MM.1S (cell line): ENCODE data around the gene CCL2.

Experiments used
- EZH2 ChIP-seq: fragments of 300-600 bp; sonication (generic); optimal IDR thresholded peaks from 2 replicates; pipeline ENCODE3; 2017; ENCODE audit warnings: low read depth, mild to moderate bottlenecking, antibody characterized with exemption, low read length, mixed read lengths
- EZH2phosphoT487 ChIP-seq: fragments of 300-600 bp; sonication (generic); IDR thresholded peaks from 2 replicates; pipeline ENCODE4 v1.6.1; 2018; ENCODE audit warnings: antibody characterized with exemption, low read length
- TF ChIP-seq, protein P1 (sequence below): fragments of 300-600 bp; sonication (generic); IDR thresholded peaks from 2 replicates; pipeline ENCODE4 v1.5.1; 2016; ENCODE audit warnings: antibody characterized with exemption, low read length, mixed read lengths

DNA sequence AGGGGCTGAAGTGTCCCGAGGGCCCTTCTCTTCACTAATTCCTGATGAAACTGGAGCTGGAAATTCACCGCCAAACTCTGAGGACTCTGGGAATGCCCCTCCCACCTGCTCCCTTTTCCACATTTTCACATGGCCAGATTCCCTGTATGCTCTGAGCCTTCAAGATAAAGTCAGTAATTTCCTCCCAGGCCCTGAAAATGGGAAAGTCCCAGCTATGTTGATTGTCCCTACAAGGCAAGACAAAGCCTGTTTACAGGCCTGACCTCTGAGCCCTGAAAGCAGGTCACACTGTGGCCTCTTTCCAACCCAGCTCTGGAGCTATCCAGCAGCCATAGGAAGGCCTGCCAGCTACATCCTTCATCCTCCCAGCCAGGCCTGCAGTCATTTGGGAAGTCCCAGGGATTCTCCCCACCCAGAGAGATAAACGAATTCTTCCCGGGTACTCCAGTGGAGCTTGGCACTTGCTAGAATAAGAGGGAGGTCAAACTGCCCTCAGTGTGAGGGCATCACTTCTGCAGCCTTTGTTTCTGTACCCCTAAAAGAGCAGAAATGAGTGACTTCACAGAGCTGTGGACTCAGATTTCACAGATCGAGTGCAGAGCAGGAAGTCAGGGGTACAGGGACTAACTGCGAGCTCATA lies 19.6 kb upstream of the CCL2 start:
- TF ChIP-seq, protein P1, sequence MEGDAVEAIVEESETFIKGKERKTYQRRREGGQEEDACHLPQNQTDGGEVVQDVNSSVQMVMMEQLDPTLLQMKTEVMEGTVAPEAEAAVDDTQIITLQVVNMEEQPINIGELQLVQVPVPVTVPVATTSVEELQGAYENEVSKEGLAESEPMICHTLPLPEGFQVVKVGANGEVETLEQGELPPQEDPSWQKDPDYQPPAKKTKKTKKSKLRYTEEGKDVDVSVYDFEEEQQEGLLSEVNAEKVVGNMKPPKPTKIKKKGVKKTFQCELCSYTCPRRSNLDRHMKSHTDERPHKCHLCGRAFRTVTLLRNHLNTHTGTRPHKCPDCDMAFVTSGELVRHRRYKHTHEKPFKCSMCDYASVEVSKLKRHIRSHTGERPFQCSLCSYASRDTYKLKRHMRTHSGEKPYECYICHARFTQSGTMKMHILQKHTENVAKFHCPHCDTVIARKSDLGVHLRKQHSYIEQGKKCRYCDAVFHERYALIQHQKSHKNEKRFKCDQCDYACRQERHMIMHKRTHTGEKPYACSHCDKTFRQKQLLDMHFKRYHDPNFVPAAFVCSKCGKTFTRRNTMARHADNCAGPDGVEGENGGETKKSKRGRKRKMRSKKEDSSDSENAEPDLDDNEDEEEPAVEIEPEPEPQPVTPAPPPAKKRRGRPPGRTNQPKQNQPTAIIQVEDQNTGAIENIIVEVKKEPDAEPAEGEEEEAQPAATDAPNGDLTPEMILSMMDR, result no peak
- TF ChIP-seq EZH2phosphoT487 (no peak), EZH2 (no peak)
